H1 (cell line): ENCODE measurements around the gene CANX. TPM values are rescaled to one million over a fixed set of nuclear protein-coding genes. Genes with fewer than 3 reads are reported as not detected.

Experiments
- CTCF ChIA-PET: fragments of 300-600 bp; sonication (Branson Sonifier 250); formaldehyde crosslinking; loops from one replicate; lab custom pipeline; 2021; ENCODE audit not compliant: partially characterized antibody; lab: Charles Lee
- POLR2A ChIA-PET: fragments of 300-600 bp; sonication (Branson Sonifier 250); formaldehyde crosslinking; loops from one replicate; lab custom pipeline; 2021; ENCODE audit warnings: inconsistent platforms; ENCODE audit not compliant: partially characterized antibody; lab: Charles Lee
- DNase-seq, 2 experiments: peaks; one replicate each; pipeline versions ENCODE4 v3.0.0 to v3.0.0-alpha.2; 2010 to 2022; ENCODE audit warnings: low spot score in 2 of 2, low read depth in 1 of 2, mixed read lengths in 1 of 2
- FAIRE-seq: peaks from 2 replicates; lab custom pipeline; 2011; peaks lifted over from hg19 to GRCh38; lab: Jason Lieb, UNC
- H2AFZ ChIP-seq: 2 replicates; pipeline ENCODE4 v1.8.1; 2012; ENCODE audit warnings: low read length, inconsistent platforms
- H2AK5ac ChIP-seq: 2 replicates; pipeline ENCODE4 v1.6.1; 2013; ENCODE audit warnings: low read depth, low read length
- H2BK120ac ChIP-seq: replicated peaks from 2 replicates; pipeline ENCODE3; 2013; ENCODE audit warnings: low read depth, low read length, inconsistent platforms
- H2BK12ac ChIP-seq: 2 replicates; pipeline ENCODE4 v1.6.1; 2013; ENCODE audit warnings: low read depth, low read length
- H2BK15ac ChIP-seq: 2 replicates; pipeline ENCODE4 v1.6.1; 2013; ENCODE audit warnings: low read length
- H2BK20ac ChIP-seq: 2 replicates; pipeline ENCODE4 v1.6.1; 2013; ENCODE audit warnings: low read length
- H2BK5ac ChIP-seq: 2 replicates; pipeline ENCODE4 v1.6.1; 2013; ENCODE audit warnings: low read depth, low read length
- H3K14ac ChIP-seq: 2 replicates; pipeline ENCODE4 v1.6.1; 2013; ENCODE audit warnings: inconsistent platforms; ENCODE audit not compliant: insufficient read length
- H3K18ac ChIP-seq: 2 replicates; pipeline ENCODE4 v1.6.1; 2013; ENCODE audit warnings: low read length; ENCODE audit errors: extremely low read depth
- H3K23ac ChIP-seq: 2 replicates; pipeline ENCODE4 v1.6.1; 2013; ENCODE audit warnings: inconsistent platforms; ENCODE audit not compliant: insufficient read length
- H3K23me2 ChIP-seq: 2 replicates; pipeline ENCODE4 v1.6.1; 2013; ENCODE audit warnings: low read depth, low read length
- H3K27ac ChIP-seq: 2 replicates; pipeline ENCODE4 v1.6.1; 2011; ENCODE audit warnings: low read depth, low read length, inconsistent platforms
- H3K27me3 ChIP-seq, 4 experiments: replicated peaks in 1 of 4; 1 replicate in 1 of 4; 2 replicates in 3 of 4; pipeline versions ENCODE4 v1.6.1 to v1.8.1; 2011 to 2013; ENCODE audit warnings: low read length in 3 of 4, mild to moderate bottlenecking in 3 of 4, inconsistent platforms in 2 of 4, mixed read lengths in 2 of 4, moderate library complexity in 1 of 4; ENCODE audit not compliant: control insufficient read depth in 3 of 4, insufficient read depth in 3 of 4; ENCODE audit errors: extremely low read depth in 1 of 4
- H3K36me3 ChIP-seq, 4 experiments: 2 replicates each; pipeline versions ENCODE4 v1.6.1 to v1.8.1; 2011 to 2013; ENCODE audit warnings: mild to moderate bottlenecking in 4 of 4, low read length in 3 of 4, moderate library complexity in 2 of 4, control low read depth in 1 of 4, inconsistent platforms in 1 of 4; ENCODE audit not compliant: insufficient read depth in 4 of 4, control insufficient read depth in 2 of 4
- H3K4ac ChIP-seq: replicated peaks from 2 replicates; pipeline ENCODE3; 2013; ENCODE audit warnings: low read length, low read depth, mixed read lengths, inconsistent platforms; ENCODE audit not compliant: insufficient read length
- H3K4me1 ChIP-seq, 4 experiments: replicated peaks in 1 of 4; 1 replicate in 1 of 4; 2 replicates in 3 of 4; pipeline versions ENCODE4 v1.6.1 to v1.8.1; 2011 to 2013; ENCODE audit warnings: low read length in 3 of 4, inconsistent platforms in 2 of 4, mixed read lengths in 1 of 4; ENCODE audit not compliant: insufficient read depth in 4 of 4, control insufficient read depth in 3 of 4
- H3K4me2 ChIP-seq, 2 experiments: 2 replicates each; pipeline versions ENCODE4 v1.6.1 to v1.8.1; 2011 to 2013; ENCODE audit warnings: low read depth in 2 of 2, low read length in 2 of 2, control low read depth in 1 of 2, inconsistent platforms in 1 of 2, mild to moderate bottlenecking in 1 of 2; ENCODE audit not compliant: insufficient read depth in 1 of 2
- H3K4me3 ChIP-seq, 4 experiments: fragments of 200-600, 300-600 bp in 1 of 4; sonication (generic), shearing (Covaris generic), sonication (Bioruptor Twin) in 1 of 4; 2 replicates each; pipeline versions ENCODE4 v1.5.1 to v1.8.1; 2011 to 2016; ENCODE audit warnings: low read length in 4 of 4, low read depth in 3 of 4, control low read depth in 2 of 4, inconsistent platforms in 2 of 4, mild to moderate bottlenecking in 2 of 4, mixed read lengths in 1 of 4, moderate library complexity in 1 of 4; ENCODE audit not compliant: insufficient read depth in 2 of 4; ENCODE audit errors: extremely low read depth in 1 of 4
- H3K56ac ChIP-seq: replicated peaks from 2 replicates; pipeline ENCODE3; 2013; ENCODE audit warnings: low read depth, mild to moderate bottlenecking, mixed read lengths, low read length, inconsistent platforms; ENCODE audit not compliant: insufficient read length
- H3K79me1 ChIP-seq: 2 replicates; pipeline ENCODE4 v1.6.1; 2013; ENCODE audit warnings: low read depth, low read length, control low read depth
- H3K79me2 ChIP-seq, 2 experiments: 2 replicates each; pipeline versions ENCODE4 v1.6.1 to v1.8.1; 2012 to 2013; ENCODE audit warnings: low read length in 2 of 2, mild to moderate bottlenecking in 2 of 2, inconsistent platforms in 1 of 2; ENCODE audit not compliant: insufficient read depth in 2 of 2, control insufficient read depth in 1 of 2
- H3K9ac ChIP-seq, 4 experiments: replicated peaks in 1 of 4; 1 replicate in 1 of 4; 2 replicates in 3 of 4; pipeline versions ENCODE4 v1.6.1 to v1.8.1; 2011 to 2013; ENCODE audit warnings: low read depth in 3 of 4, low read length in 3 of 4, control low read depth in 2 of 4, mild to moderate bottlenecking in 2 of 4, moderate library complexity in 2 of 4, inconsistent platforms in 1 of 4; ENCODE audit errors: extremely low read depth in 1 of 4
- H3K9me3 ChIP-seq, 2 experiments: 2 replicates each; pipeline versions ENCODE4 v1.6.1 to v1.8.1; 2012 to 2013; ENCODE audit warnings: mild to moderate bottlenecking in 2 of 2, moderate library complexity in 2 of 2, control low read depth in 1 of 2, inconsistent platforms in 1 of 2, low read depth in 1 of 2, low read length in 1 of 2, mixed read lengths in 1 of 2; ENCODE audit not compliant: insufficient read depth in 2 of 2
- H4K20me1 ChIP-seq, 2 experiments: replicated peaks in 1 of 2; 2 replicates each; pipeline versions ENCODE3 to v1.8.1; 2011 to 2013; ENCODE audit warnings: inconsistent platforms in 2 of 2, low read length in 2 of 2, mild to moderate bottlenecking in 1 of 2; ENCODE audit not compliant: insufficient read depth in 2 of 2, control insufficient read depth in 1 of 2
- H4K5ac ChIP-seq: 2 replicates; pipeline ENCODE4 v1.6.1; 2013; ENCODE audit warnings: low read length, low read depth, mixed read lengths, inconsistent platforms; ENCODE audit not compliant: insufficient read length
- H4K8ac ChIP-seq: 2 replicates; pipeline ENCODE4 v1.8.0; 2013; ENCODE audit warnings: mild to moderate bottlenecking, moderate library complexity, low read length, inconsistent platforms; ENCODE audit not compliant: insufficient read depth; ENCODE audit errors: extremely low read depth
- H4K91ac ChIP-seq: replicated peaks from 2 replicates; pipeline ENCODE3; 2013; ENCODE audit warnings: low read length, mixed read lengths, inconsistent platforms; ENCODE audit not compliant: insufficient read length
- BACH1 ChIP-seq: IDR thresholded peaks from 2 replicates; pipeline ENCODE4 v1.6.1; 2012; ENCODE audit warnings: low read length, improper control_type of control experiment
- EGR1 ChIP-seq: IDR thresholded peaks from 2 replicates; pipeline ENCODE4 v1.6.1; 2011; ENCODE audit warnings: low read depth, low read length, borderline replicate concordance
- GABPA ChIP-seq: IDR thresholded peaks from 2 replicates; pipeline ENCODE4 v1.6.1; 2011; ENCODE audit warnings: mild to moderate bottlenecking, low read length, moderate library complexity, borderline replicate concordance; ENCODE audit not compliant: insufficient read depth
- KDM1A ChIP-seq: fragments of 200-600, 300-600 bp; sonication (generic); IDR thresholded peaks from 2 replicates; pipeline ENCODE4 v1.7.1; 2016; ENCODE audit warnings: mild to moderate bottlenecking, low read length, borderline replicate concordance
- POU5F1 ChIP-seq: IDR thresholded peaks from 2 replicates; pipeline ENCODE4 v1.6.1; 2011; ENCODE audit warnings: low read depth, mild to moderate bottlenecking, low read length, moderate library complexity
- RBBP5 ChIP-seq: IDR thresholded peaks from 2 replicates; pipeline ENCODE4 v1.7.1; 2012; ENCODE audit warnings: low read depth, mild to moderate bottlenecking, inconsistent platforms, low read length, moderate library complexity, borderline replicate concordance
- SIN3A ChIP-seq, 2 experiments: IDR thresholded peaks in 1 of 2; conservative IDR thresholded peaks in 1 of 2; 2 replicates each; pipeline ENCODE4 v1.6.1; 2011 to 2012; ENCODE audit warnings: low read length in 2 of 2, improper control_type of control experiment in 1 of 2, low read depth in 1 of 2, mild to moderate bottlenecking in 1 of 2
- SRF ChIP-seq: IDR thresholded peaks from 2 replicates; pipeline ENCODE4 v1.6.1; 2011; ENCODE audit warnings: mild to moderate bottlenecking, low read depth, low read length, moderate library complexity
- TAF7 ChIP-seq: optimal IDR thresholded peaks from 2 replicates; pipeline ENCODE3; 2011; ENCODE audit warnings: low read depth, mild to moderate bottlenecking, inconsistent platforms, low read length, moderate library complexity, borderline replicate concordance
- ZNF274 ChIP-seq: IDR thresholded peaks from 2 replicates; pipeline ENCODE4 v1.7.0; 2012; ENCODE audit warnings: low read length, borderline replicate concordance; ENCODE audit errors: extremely low read depth
- WGBS, 2 experiments: shearing (Covaris generic) in 1 of 2; methylation state at CpG; one replicate each; pipeline versions ENCODE4 v1.1.6 to v1.1.7; 2013 to 2015; ENCODE audit warnings: low lambda C conversion rate in 2 of 2, mixed read lengths in 2 of 2, inconsistent platforms in 1 of 2, low coverage in 1 of 2, missing lambda C conversion rate in 1 of 2; ENCODE audit not compliant: insufficient replicate concordance in 2 of 2, insufficient coverage in 1 of 2, insufficient read length in 1 of 2; ENCODE audit errors: extremely low coverage in 1 of 2, missing lambda C conversion rate in 1 of 2; 5-methylcytosine and 5-hydroxymethylcytosine counted together
- polyA plus RNA-seq, 7 experiments: library from polyadenylated mRNA; depleted of rRNA in 3 of 7; stranded (reverse) in 5 of 7; unstranded in 2 of 7; fragments of >200 nt in 5 of 7; fragments of 200-250 nt in 2 of 7; gene quantifications; 1 replicate in 5 of 7; 2 replicates in 1 of 7; 4 replicates in 1 of 7; pipeline versions ENCODE4 v1.2.1 to v1.2.3, GENCODE V29; 2011 to 2013; ENCODE audit warnings: missing spikeins in 2 of 7, mixed read lengths in 2 of 7
- total RNA-seq: library from RNA; stranded (reverse); fragmentation: NEBNext Ultra II Directional; extraction: Animal tissue kit (Norgen Biotek cat#: 25700); gene quantifications from 2 replicates; pipeline ENCODE4 v1.2.1, GENCODE V29; 2021

Gene CANX
- total and polyA plus RNA-seq, 2 of the 8 experiments (the other 6 are each of a cell fraction or from before 2014, with no cell fraction given) = 136 to 691 TPM

GRCh38 chr5:179716286-179716685 lies 17.5 kb downstream of the CANX start:
- Histone ChIP-seq H4K8ac (no peak overlapping the region), H2BK20ac (no peak overlapping the region), H2AFZ (no peak overlapping the region), H3K36me3 (peaks cover 15 to 90% (median 70%) of the 10 kb centered on the region in 4 experiments), H3K18ac (no peak overlapping the region), H3K14ac (no peak overlapping the region), H3K9ac (no peak overlapping the region), H2BK15ac (no peak overlapping the region), H4K5ac (no peak overlapping the region), H2AK5ac (no peak overlapping the region), H2BK5ac (no peak overlapping the region), H3K4me1 (no peaks in the 10 kb centered on the region)
- POLR2A ChIA-PET = interaction anchor here (0.6 to 3.6 kb wide), 6 partner anchors 10 to 96 kb away, joined by 3 to 28 read pairs (median 5); no protein-coding TSS in a partner anchor
- 86% methylated on average over 1 of the region's 1 CpG; no CpG with 5 or more reads in 1 of the 2 experiments for WGBS, 2 experiments
- DNase-seq = no peak
- no peak for FAIRE-seq
- TF ChIP-seq TAF7 = no peak
- TF ChIP-seq GABPA = no peak
- no peak for TF ChIP-seq SIN3A (conservative IDR thresholded peaks at IDR 0.05 in 1 of 2, IDR thresholded peaks at IDR 0.05 in 1 of 2; ENCODE audit: low read depth in 1 of 2, low read length in 2 of 2)
- no peak for TF ChIP-seq BACH1
- TF ChIP-seq ZNF274 = no peak
- TF ChIP-seq RBBP5 = no peak
- TF ChIP-seq KDM1A = no peak
- TF ChIP-seq EGR1 = no peak
- TF ChIP-seq SRF = no peak
- TF ChIP-seq POU5F1 = no peak
- TF ChIP-seq, all 59 proteins: peak for 0
- Histone ChIP-seq H3K27me3 (no peaks in the 10 kb centered on the region), H3K56ac (no peak overlapping the region), H4K91ac (no peak overlapping the region), H3K4me3 (no peak overlapping the region), H3K27ac (no peak overlapping the region), H3K79me1 (peaks cover 2% of the 10 kb centered on the region; the same call in 1 of the 2 replicates), H2BK120ac (no peak overlapping the region), H3K79me2 (peaks cover 0 to 5% of the 10 kb centered on the region in 2 experiments; a peak in 2 of 4 replicates), H3K23ac (no peak overlapping the region), H2BK12ac (no peak overlapping the region), H3K4ac (no peak overlapping the region), H3K9me3 (no peaks in the 10 kb centered on the region), H4K20me1 (peaks cover 0 to 12% of the 10 kb centered on the region in 2 experiments), H3K4me2 (no peak overlapping the region), H3K23me2 (no peaks in the 10 kb centered on the region)
- CTCF ChIA-PET = interaction anchor here (1.1 to 1.2 kb wide), 2 partner anchors 11 to 48 kb away, joined by 3 to 4 read pairs; no protein-coding TSS in a partner anchor
